ENCODE data around the gene PTPRN2.
A peak's percentile ranks its signal among the peaks of the same experiment; 100 is the strongest.

The PTPRN2 gene

GRCh38 chr7:158362001-158362400, 225.6 kb downstream of the PTPRN2 start:
- no CpG with 5 or more reads among the region's 8 CpGs for WGBS, 2 donors (ENCODE audit: extremely low coverage in 2 of 2, insufficient read length in 2 of 2, insufficient replicate concordance in 1 of 2)

GRCh38 chr7:158361326-158361946, 226.2 kb downstream of the PTPRN2 start:
- H2BK12ac ChIP-seq (ENCODE audit: low read length) = no peak overlapping the region
- no peaks in the 10 kb centered on the region for H3K9me3 ChIP-seq (replicated peaks in 1 of 2; ENCODE audit: control insufficient read depth in 2 of 2, insufficient read depth in 1 of 2, low read depth in 1 of 2, low read length in 2 of 2)
- H3K4ac ChIP-seq (ENCODE audit: low read length) = no peak overlapping the region
- no peak overlapping the region for H2BK120ac ChIP-seq (ENCODE audit: low read depth, low read length)
- H2BK5ac ChIP-seq (ENCODE audit: low read length) = no peak overlapping the region
- H2BK15ac ChIP-seq (ENCODE audit: low read length) = no peak overlapping the region
- H3K36me3 ChIP-seq (replicated peaks in 1 of 2; ENCODE audit: control insufficient read depth in 2 of 2, insufficient read depth in 2 of 2, low read length in 2 of 2) = no peaks in the 10 kb centered on the region
- no peak overlapping the region for H4K8ac ChIP-seq (ENCODE audit: low read depth, low read length)
- no peak overlapping the region for H4K91ac ChIP-seq (ENCODE audit: low read depth, low read length, poor library complexity)
- H3K79me1 ChIP-seq (ENCODE audit: low read depth, low read length) = no peaks in the 10 kb centered on the region
- no peak overlapping the region for H3K4me3 ChIP-seq (ENCODE audit: low read length in 2 of 2)
- H3K18ac ChIP-seq (ENCODE audit: low read length) = no peak overlapping the region
- H3K27ac ChIP-seq (replicated peaks; ENCODE audit: low read length) = no peak overlapping the region
- H3K23ac ChIP-seq (ENCODE audit: low read depth, low read length, poor library complexity) = no peak overlapping the region
- H3K27me3 ChIP-seq (ENCODE audit: control insufficient read depth in 3 of 3, insufficient read depth in 3 of 3, low read depth in 1 of 3, low read length in 3 of 3) = no peaks in the 10 kb centered on the region
- H3K14ac ChIP-seq (ENCODE audit: low read length) = peak overlapping the region; percentile 38
- no CpG with 5 or more reads among the region's 8 CpGs for WGBS, 2 donors (ENCODE audit: extremely low coverage in 2 of 2, insufficient read length in 2 of 2, insufficient replicate concordance in 1 of 2)
- H2AFZ ChIP-seq (ENCODE audit: low read length) = no peak overlapping the region
- H3K9ac ChIP-seq (ENCODE audit: low read depth, low read length, poor library complexity) = no peak overlapping the region
- no peak overlapping the region for H3K4me2 ChIP-seq (ENCODE audit: insufficient read depth, low read length, poor library complexity, severe bottlenecking)
- H3K4me1 ChIP-seq (ENCODE audit: control insufficient read depth in 2 of 2, insufficient read depth in 1 of 2, low read depth in 1 of 2, low read length in 2 of 2) = peaks cover 0 to 2% of the 10 kb centered on the region in 2 donors
- no peak for DNase-seq (ENCODE audit: low spot score)
- H2AK5ac ChIP-seq (ENCODE audit: low read depth, low read length) = no peak overlapping the region

More at GRCh38 chr7:158362001-158362400, 225.6 kb downstream of the PTPRN2 start:
- H3K18ac ChIP-seq (ENCODE audit: low read length) = no peak overlapping the region
- no peak for DNase-seq (ENCODE audit: low spot score)
- H2BK12ac ChIP-seq (ENCODE audit: low read length) = no peak overlapping the region
- no peaks in the 10 kb centered on the region for H3K27me3 ChIP-seq (ENCODE audit: control insufficient read depth in 3 of 3, insufficient read depth in 3 of 3, low read depth in 1 of 3, low read length in 3 of 3)
- no peaks in the 10 kb centered on the region for H3K36me3 ChIP-seq (replicated peaks in 1 of 2; ENCODE audit: control insufficient read depth in 2 of 2, insufficient read depth in 2 of 2, low read length in 2 of 2)
- H3K4me1 ChIP-seq (ENCODE audit: control insufficient read depth in 2 of 2, insufficient read depth in 1 of 2, low read depth in 1 of 2, low read length in 2 of 2) = peaks cover 0 to 2% of the 10 kb centered on the region in 2 donors
- H3K4me3 ChIP-seq (ENCODE audit: low read length in 2 of 2) = no peak overlapping the region
- no peak overlapping the region for H4K91ac ChIP-seq (ENCODE audit: low read depth, low read length, poor library complexity)
- no peak overlapping the region for H3K27ac ChIP-seq (replicated peaks; ENCODE audit: low read length)
- H3K4ac ChIP-seq (ENCODE audit: low read length) = no peak overlapping the region
- H3K9ac ChIP-seq (ENCODE audit: low read depth, low read length, poor library complexity) = no peak overlapping the region
- no peak overlapping the region for H2BK5ac ChIP-seq (ENCODE audit: low read length)
- no peak overlapping the region for H2BK15ac ChIP-seq (ENCODE audit: low read length)
- H3K4me2 ChIP-seq (ENCODE audit: insufficient read depth, low read length, poor library complexity, severe bottlenecking) = no peak overlapping the region
- no peak overlapping the region for H2AK5ac ChIP-seq (ENCODE audit: low read depth, low read length)
- H3K79me1 ChIP-seq (ENCODE audit: low read depth, low read length) = no peaks in the 10 kb centered on the region
- peak overlapping the region; percentile 6 for H3K14ac ChIP-seq (ENCODE audit: low read length)
- H2AFZ ChIP-seq (ENCODE audit: low read length) = no peak overlapping the region
- no peak overlapping the region for H2BK120ac ChIP-seq (ENCODE audit: low read depth, low read length)
- no peaks in the 10 kb centered on the region for H3K9me3 ChIP-seq (replicated peaks in 1 of 2; ENCODE audit: control insufficient read depth in 2 of 2, insufficient read depth in 1 of 2, low read depth in 1 of 2, low read length in 2 of 2)
- no peak overlapping the region for H4K8ac ChIP-seq (ENCODE audit: low read depth, low read length)
- H3K23ac ChIP-seq (ENCODE audit: low read depth, low read length, poor library complexity) = no peak overlapping the region

- H4K91ac ChIP-seq (ENCODE audit: low read depth, low read length, poor library complexity) = no peak overlapping the region
- no peak overlapping the region for H3K4me3 ChIP-seq (ENCODE audit: low read length in 2 of 2)
- no peak overlapping the region for H2BK15ac ChIP-seq (ENCODE audit: low read length)
- H3K9me3 ChIP-seq (replicated peaks in 1 of 2; ENCODE audit: control insufficient read depth in 2 of 2, insufficient read depth in 1 of 2, low read depth in 1 of 2, low read length in 2 of 2) = peaks cover 0 to 9% of the 10 kb centered on the region in 2 donors
- no peak overlapping the region for H2AK5ac ChIP-seq (ENCODE audit: low read depth, low read length)
- no peaks in the 10 kb centered on the region for H3K4me1 ChIP-seq (ENCODE audit: control insufficient read depth in 2 of 2, insufficient read depth in 1 of 2, low read depth in 1 of 2, low read length in 2 of 2)
- no peak overlapping the region for H2BK12ac ChIP-seq (ENCODE audit: low read length)
- H2AFZ ChIP-seq (ENCODE audit: low read length) = no peak overlapping the region
- H3K27me3 ChIP-seq (ENCODE audit: control insufficient read depth in 3 of 3, insufficient read depth in 3 of 3, low read depth in 1 of 3, low read length in 3 of 3) = no peaks in the 10 kb centered on the region
- H4K8ac ChIP-seq (ENCODE audit: low read depth, low read length) = no peak overlapping the region
- no peak overlapping the region for H3K4me2 ChIP-seq (ENCODE audit: insufficient read depth, low read length, poor library complexity, severe bottlenecking)
- no peak overlapping the region for H2BK120ac ChIP-seq (ENCODE audit: low read depth, low read length)
- no peak overlapping the region for H2BK5ac ChIP-seq (ENCODE audit: low read length)
- H3K36me3 ChIP-seq (replicated peaks in 1 of 2; ENCODE audit: control insufficient read depth in 2 of 2, insufficient read depth in 2 of 2, low read length in 2 of 2) = no peaks in the 10 kb centered on the region
- no peak for DNase-seq (ENCODE audit: low spot score)
- no CpG with 5 or more reads among the region's 16 CpGs for WGBS, 2 donors (ENCODE audit: extremely low coverage in 2 of 2, insufficient read length in 2 of 2, insufficient replicate concordance in 1 of 2)
- no peak overlapping the region for H3K4ac ChIP-seq (ENCODE audit: low read length)
- no peak overlapping the region for H3K27ac ChIP-seq (replicated peaks; ENCODE audit: low read length)
- H3K9ac ChIP-seq (ENCODE audit: low read depth, low read length, poor library complexity) = no peak overlapping the region
- H3K23ac ChIP-seq (ENCODE audit: low read depth, low read length, poor library complexity) = no peak overlapping the region
- no peaks in the 10 kb centered on the region for H3K79me1 ChIP-seq (ENCODE audit: low read depth, low read length)
- H3K18ac ChIP-seq (ENCODE audit: low read length) = no peak overlapping the region
- H3K14ac ChIP-seq (ENCODE audit: low read length) = no peak overlapping the region
Observed at GRCh38 chr7:158358926-158359645, 228.5 kb downstream of the PTPRN2 start.
